GM03348 (cell line): ENCODE data around the gene JSRP1.
A peak's percentile ranks its signal among the peaks of the same experiment; 100 is the strongest.
"Not testable (repeated sequence)": the region's sequence is repeated elsewhere in the genome, so short reads cannot be mapped to it uniquely, and the experiment has no call there.

Source experiments
- DNase-seq: peaks from one replicate; pipeline ENCODE4 v3.0.0; 2012; ENCODE audit warnings: low spot score

JSRP1 gene

DNA sequence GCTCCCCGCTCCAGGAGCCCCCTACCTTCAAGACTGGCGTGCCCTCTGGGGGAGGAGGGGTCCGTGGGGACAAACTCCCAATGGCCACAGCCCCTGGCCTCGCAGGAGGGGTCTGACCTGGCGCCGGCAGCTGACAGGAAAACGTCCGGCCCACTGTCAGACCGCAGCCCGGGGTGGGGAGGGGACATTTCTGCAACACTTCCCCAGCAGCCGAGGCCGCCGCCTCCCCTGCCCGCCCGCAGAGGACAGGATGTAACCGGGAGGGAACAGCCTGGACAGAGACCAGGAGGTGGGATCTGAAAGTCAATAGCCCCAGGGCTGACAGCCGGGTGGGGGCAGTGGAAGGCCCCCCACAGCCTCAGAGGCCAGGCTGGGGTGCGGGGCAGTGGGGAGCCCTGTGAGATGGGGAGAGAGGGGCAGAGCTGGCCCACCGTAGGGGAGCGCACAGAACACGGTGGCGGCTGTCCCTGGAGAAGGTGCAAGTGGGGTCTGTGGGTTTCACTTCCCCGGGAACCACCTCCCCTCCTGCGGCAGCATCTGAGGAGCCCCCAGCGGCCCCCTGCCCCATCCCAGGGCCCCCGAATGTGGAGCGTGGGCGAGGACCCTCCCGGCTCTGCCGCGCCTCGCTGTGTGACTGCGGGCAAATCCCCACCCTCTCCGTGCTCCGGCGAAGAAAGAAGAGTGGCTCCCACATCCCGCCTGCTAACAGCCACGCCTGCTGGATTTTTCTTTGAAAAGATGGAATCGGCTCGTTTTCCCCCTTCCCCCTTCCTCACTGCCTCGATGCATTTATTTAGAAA lies 26.0 kb upstream of the JSRP1 start, which contains the start of gene PEAK3:
TSS of gene PEAK3 (minus strand) at position 114 of the 800 bp plus-strand sequence. CDS start 1,244 bp downstream, outside the sequence.
- DNase-seq, result peak; percentile 64

- DNase-seq, result not testable (repeated sequence)
These were observed 25.2 kb upstream of the JSRP1 start for GRCh38 chr19:2281265-2282061.

- no peak for DNase-seq
These were observed 24.5 kb upstream of the JSRP1 start for GRCh38 chr19:2280633-2281264.

- no peak for DNase-seq
These were observed 22.4 kb upstream of the JSRP1 start for GRCh38 chr19:2278459-2279158.

- no peak for DNase-seq
These were observed 20.9 kb upstream of the JSRP1 start for GRCh38 chr19:2277138-2277537.

DNA sequence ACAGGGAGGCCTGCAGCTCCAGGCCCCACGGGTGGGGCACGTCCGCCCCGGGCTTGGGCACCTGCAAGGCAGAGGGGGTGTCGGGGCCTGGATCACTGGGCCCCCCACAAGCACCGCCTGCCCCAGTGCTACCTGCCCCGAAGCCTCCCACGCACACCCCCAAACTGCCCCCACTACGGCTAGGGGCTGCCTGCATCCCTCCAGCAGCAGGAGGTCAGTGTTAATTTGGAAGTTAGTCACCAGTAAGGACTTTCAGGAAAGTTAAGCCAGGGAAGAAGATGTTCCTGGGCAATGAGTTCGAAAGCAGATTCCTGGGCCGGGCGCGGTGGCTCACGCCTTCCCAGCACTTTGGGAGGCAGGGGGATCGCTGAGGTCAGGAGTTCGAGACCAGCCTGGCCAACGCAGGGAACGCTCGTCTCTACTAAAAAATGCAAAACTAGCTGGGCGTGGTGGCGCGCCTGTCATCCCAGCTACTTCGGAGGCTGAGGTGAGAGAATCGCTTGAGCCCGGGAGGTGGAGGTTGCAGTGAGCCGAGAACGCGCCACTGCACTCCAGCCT lies 20.3 kb upstream of the JSRP1 start:
- no peak for DNase-seq

GRCh38 chr19:2275588-2276428 lies 19.6 kb upstream of the JSRP1 start:
- no peak for DNase-seq

DNA sequence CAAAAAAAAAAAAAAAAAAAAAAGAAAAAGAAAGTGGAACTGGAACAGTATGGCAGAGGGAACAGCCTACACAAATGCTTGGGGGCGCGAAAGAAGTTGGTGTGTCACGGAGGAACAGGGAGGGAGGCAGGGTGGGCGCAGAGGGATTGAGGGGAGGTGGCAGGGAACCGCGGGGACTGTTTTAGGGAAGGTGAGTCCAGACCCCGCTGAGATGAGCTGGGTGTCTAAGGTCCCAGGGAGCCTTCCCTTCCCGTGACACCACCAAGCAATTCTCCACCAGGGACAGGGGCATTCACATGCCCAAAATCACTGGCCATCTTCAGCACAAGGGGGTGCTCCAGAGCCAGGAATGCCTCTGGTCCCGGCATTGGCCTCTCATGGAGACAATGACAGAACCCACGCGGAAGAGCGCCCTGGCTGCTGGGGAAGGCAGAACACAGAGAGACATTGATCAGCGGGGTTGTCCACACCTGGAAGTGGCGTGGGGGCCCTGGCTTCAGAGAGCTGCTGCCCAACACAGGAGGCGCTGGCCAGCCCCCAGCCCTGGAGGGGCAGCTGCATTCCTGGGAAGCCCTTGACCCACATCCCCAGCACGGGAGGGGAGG lies 18.8 kb upstream of the JSRP1 start:
- DNase-seq, result peak; percentile 78

DNA sequence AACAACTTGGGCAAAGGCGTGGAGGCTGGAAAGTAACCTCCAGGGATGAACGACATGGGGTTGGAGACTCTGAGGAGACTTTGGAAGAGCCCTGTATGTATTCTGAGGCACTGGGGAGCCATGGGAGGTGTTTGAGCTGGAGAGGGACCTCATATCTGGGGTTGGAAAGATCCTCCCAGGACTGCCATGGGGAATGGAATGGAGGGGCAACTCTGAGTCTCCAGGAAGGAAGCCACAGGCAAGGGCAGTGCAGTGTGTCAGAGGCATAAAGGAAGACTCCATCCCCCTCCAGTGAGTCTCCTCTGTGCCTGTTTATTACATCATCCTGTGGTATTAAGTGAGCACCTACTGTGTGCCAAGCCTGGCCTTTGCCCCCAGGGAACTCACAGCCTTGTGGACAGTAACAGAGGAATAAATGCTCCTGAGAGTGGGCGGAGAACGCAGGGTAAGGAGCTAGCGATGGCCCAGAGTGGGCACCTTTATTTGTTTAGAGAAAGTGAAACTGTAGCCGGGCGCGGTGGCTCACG lies 18.0 kb upstream of the JSRP1 start:
- no peak for DNase-seq

GRCh38 chr19:2273356-2274184 lies 17.4 kb upstream of the JSRP1 start:
- DNase-seq, result peak; percentile 89

DNA sequence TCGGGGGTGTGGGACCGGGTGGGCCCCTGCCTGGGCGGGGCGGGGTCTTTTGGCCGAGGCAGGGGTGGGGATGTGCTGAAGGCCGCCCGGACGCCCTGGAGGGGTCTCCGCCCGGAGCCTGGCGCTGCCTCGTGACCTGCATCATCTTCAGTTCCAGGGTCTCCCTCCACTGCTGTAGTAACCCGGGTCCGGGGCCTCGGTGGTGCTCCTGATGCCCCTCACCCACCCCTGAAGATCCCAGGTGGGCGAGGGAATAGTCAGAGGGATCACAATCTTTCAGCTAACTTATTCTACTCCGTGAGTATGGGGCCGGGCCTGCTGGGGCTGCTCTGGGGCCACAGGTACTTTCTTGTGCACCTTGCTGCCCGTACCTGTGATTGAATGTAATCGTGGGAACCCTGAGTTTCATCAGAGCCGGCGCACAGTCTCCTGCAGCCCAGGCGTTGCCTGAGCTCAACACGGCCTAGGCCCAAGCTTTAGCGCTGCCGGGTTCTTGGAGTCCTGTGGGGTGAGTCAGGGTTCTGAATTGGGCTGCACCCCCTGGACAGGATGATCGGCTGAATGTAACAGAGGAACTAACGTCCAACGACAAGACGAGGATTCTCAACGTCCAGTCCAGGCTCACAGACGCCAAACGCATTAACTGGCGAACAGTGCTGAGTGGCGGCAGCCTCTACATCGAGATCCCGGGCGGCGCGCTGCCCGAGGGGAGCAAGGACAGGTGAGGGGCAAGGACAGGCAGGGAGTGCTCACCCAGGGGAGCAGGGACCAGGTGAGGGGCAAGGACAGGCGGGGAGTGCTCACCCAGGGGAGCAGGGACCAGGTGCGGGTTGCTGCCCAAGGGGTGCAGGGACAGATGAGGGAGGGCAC lies 15.3 kb upstream of the JSRP1 start:
- peak; percentile 75 for DNase-seq

- peak; percentile 96 for DNase-seq
These were observed 14.4 kb upstream of the JSRP1 start for GRCh38 chr19:2270423-2271233.

- DNase-seq, result peak; percentile 73
These were observed 13.9 kb upstream of the JSRP1 start for GRCh38 chr19:2270157-2270422.

- peak; percentile 100 for DNase-seq
These were observed 13.3 kb upstream of the JSRP1 start for GRCh38 chr19:2269244-2270156.

DNA sequence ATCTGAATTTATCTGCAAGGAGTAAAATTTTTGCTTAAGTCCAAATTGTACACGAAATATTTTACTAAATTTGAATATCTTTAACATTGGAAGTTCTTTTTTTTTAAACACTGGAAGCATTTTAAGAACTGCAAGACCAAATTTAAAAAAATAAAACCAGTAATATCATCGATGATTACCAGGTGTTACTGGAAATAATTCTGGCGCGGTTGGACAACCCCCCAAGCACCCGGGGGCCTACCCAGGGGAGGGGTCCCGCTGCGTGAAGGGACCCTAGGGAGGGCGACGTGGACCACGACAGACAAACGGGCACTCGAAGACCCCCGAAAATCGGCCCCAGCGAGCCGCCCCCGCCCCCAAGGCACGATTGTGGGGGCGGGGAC lies 12.6 kb upstream of the JSRP1 start:
- no peak for DNase-seq

GRCh38 chr19:2268480-2268830 lies 12.2 kb upstream of the JSRP1 start:
- DNase-seq, result no peak
